Fibroblast of lung (primary cell): ENCODE measurements around the gene WDR54.

Experiments used
- CTCF ChIP-seq, 2 donors: IDR thresholded peaks in 1 of 2; conservative IDR thresholded peaks in 1 of 2; 1 replicate in 1 of 2; 2 replicates in 1 of 2; pipeline ENCODE4 v1.5.1; 2011 to 2012; ENCODE audit warnings: low read length in 2 of 2, control low read depth in 1 of 2, inconsistent platforms in 1 of 2, low read depth in 1 of 2, mild to moderate bottlenecking in 1 of 2
- EZH2 ChIP-seq: IDR thresholded peaks from 2 replicates; pipeline ENCODE4 v1.5.1; 2012; ENCODE audit warnings: low read length, control low read depth, mild to moderate bottlenecking; ENCODE audit errors: missing control alignments

- no peak for TF ChIP-seq CTCF (conservative IDR thresholded peaks at IDR 0.05 in 1 of 2, IDR thresholded peaks at IDR 0.05 in 1 of 2; ENCODE audit: low read depth in 1 of 2, low read length in 2 of 2)
- no peak for TF ChIP-seq EZH2
Measured at GRCh38 chr2:74429487-74430451, 8.2 kb downstream of the WDR54 start.
